HG02571 (cell line): ENCODE results near the gene BPGM.

Experiments used
- ATAC-seq: cut with Tn5 transposase; IDR thresholded peaks from one replicate; pipeline ENCODE4 v1.9.1; 2021; ENCODE audit warnings: mild to moderate bottlenecking, moderate library complexity; ENCODE audit not compliant: unreplicated experiment

BPGM gene

DNA sequence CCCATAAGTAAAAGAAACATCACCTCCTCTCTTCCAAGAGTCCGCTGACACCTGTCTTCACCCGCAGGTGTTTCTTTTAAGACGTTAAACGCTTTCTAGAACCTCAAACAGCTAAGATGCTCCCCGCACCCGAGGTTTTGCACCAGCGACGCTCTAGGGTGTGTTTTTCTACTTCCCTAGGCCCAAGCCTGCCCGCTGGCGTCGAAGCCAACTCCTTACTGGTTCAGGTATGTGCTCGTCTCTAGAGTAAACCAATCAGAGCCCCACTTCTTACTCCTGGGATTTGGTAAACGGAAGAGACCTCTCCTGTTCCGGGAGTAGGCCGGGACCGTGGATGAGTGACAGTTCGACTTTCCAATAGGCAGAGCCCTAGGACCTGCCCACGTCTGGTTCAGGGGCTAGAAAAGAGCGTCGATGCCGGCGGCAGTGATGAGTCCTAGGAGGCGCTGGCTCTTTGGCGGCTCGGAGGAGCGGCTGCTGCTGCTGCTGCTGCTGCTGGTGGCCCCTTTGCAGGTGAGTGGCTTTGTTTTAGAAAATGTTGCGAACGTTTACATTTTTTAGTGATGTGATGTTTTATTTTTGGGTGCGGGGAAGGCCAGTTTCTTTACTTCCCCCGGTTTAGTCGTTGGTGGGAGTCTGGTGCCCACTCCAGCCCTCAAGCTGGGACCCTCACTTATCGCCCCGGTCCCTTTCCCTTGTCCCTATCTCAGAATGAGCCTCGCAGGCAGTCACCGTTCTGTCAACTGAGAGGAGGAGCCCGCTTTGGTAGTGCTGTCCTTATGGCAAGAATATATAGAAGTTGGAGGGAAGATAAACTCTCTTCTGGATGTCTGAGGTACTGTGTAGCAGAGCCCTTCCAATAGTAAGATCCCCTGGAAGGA lies at the start of gene BPGM:
TSS of gene BPGM (plus strand) at position 429 of the 881 bp plus-strand sequence. CDS start 14,655 bp downstream, outside the sequence.
- peak; percentile 99 for ATAC-seq

- ATAC-seq: no peak
These were observed 47.3 kb upstream of the BPGM start for GRCh38 chr7:134599371-134599770.

DNA sequence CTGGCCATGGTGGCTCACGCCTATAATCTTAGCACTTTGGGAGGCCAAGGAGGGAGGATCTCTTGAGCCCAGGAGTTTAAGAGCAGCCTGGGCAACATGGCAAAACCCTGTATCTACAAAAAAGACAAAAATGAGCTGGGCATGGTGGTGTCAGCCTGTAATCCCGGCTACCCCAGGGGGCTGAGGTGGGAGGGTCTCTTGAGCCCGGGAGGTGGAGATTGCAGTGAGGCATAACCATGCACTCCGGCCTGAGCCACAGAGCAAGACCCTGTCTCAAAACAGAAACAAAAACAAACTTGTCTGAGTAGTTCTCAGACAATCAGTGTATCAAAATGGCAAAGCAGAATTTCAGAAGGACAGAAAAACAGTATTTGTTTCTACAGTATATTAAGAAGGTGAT lies 45.2 kb upstream of the BPGM start:
- ATAC-seq: no peak

GRCh38 chr7:134602881-134603451 lies 43.7 kb upstream of the BPGM start:
- ATAC-seq: no peak

- ATAC-seq: peak; percentile 80
These were observed 40.4 kb upstream of the BPGM start for GRCh38 chr7:134605978-134606923.

GRCh38 chr7:134611611-134612151 lies 35.0 kb upstream of the BPGM start:
- no peak for ATAC-seq

- no peak for ATAC-seq
These were observed 34.5 kb upstream of the BPGM start for GRCh38 chr7:134612197-134612596.

DNA sequence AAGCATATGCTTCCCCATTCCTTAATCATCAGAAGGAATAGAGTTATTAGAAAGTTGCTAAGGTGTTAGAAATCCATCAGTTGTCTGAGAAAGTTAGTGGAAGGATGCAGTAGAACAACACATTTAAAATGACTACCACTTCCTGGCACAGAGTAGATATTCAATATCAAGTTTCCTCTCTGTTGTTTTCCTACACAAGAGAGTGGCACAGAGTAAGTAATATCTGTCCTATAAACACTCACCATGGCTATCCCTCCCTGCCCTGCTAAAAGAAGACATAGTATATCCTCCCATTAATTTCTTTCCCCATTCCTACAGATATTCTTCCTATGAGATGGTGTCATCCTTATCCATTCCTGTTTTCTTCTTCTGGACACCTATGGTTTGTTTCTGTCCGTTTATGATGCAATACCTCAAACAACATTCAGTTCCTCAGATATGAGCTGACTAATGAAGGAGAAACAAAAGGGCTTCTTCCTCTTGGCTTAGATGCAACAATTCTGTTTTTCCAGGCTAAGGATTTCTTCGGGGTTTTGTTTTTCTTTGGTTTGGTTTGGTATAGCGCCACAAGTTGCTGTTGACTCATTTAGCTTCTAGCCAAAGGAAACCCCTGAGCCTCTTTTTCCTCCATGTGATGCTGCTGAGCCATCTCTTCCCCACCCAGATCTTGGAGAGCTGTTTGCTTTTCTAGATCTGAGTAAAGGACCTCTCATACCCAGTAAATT lies 32.9 kb upstream of the BPGM start:
- no peak for ATAC-seq

DNA sequence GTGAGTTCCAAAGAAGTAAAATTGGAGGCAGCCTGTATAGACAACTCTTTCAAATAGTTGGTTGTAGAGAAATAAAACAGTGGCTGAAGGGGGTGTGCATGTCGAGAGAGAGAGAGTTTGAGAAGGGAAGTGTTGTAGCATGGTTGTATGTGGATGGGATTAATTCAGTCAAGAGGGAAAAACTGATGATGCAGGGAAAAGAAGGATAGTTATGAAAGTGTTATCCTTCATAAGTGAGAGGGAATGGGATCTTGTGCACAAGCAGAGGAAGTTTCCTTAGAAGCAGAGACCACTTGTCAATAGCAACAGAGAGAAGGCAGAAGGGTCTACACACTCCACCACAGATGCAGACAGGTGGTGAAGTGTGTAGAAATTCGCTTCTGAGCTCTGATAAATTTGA lies 30.0 kb upstream of the BPGM start:
- ATAC-seq: no peak

DNA sequence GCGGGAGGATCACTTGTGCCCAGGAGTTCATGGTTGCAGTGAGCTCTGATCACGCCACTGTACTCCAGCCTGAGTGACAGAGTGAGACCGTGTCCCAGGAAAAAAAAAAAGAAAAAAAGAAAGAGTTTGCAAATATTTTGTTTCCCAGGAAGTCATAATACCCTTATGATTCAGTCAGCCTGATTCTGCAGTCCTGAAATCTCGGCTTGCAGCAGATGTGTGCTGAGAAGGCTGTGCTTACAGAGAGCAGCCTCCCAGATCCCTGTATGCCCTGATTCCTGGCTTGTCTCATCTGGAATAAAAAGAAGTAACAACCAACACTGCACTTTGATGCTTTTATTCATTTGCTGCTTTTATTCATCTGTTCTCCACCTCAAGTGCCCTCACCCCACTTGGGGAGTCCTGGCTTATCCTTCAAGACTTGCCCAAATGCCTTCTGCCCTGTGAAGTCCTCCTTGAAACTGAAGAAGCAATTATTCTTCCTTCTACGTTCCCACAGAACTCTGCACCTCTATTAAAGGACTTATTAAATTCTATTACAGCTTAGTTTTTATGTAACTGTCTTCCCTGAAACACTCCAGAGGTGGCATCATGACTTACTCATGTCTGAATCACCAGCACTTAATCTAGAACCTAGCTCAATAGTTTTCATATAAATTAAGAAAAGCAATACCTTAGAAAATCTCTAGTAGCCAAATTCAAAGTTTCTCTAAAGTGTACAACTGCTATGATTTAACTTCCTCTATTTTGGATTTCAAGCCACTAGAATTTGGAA lies 27.7 kb upstream of the BPGM start:
- no peak for ATAC-seq

GRCh38 chr7:134619627-134620331 lies 26.9 kb upstream of the BPGM start:
- no peak for ATAC-seq

DNA sequence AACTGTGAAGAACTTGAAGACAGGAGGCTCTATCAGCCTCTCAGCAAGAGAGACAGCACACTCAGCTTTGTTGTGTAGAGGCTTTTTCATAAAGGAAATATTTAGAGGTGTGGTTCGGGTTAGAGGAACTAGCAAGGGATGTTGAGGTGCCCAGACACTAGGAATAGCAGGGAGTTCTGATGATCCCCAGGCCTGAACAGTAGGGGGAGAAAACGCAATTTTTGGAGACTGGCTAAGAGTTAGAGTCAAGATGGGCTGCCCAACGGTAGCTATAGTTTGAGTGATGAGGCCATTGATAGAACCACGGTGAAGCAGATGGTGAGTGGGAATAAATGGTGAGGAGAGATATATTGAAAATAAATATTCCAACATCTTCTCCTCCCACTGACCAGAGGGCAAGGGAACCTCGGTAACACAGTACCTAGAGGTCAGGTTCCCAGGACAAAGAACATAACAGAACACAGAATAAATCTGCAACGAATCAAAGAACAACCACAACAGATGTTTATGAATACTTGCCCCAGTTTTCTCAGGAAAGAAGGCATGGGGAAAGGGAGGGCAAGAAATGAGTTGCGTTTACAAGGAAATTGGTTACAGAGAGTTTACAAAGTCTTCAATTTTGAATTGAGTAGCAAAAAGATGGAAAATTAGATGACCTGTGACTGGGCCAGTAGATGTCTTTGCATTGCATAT lies 24.2 kb upstream of the BPGM start:
- ATAC-seq: no peak

DNA sequence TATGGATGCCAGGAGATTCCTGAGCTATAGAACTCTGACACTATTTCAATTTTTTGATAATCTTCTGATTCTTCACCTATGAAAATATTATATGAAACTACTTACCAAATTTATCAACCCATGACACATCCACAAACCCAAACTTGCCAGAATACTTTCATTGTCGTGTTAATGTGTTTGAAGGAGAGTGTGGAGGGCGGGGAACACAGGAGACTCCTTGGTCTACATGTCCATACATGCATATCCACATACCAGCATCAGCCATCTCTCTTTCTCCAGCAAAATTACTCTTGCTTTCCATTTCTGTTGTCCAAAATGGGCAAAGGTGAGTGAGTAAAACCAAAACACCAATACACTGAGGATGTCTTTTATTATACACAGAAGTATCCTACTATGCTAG lies 23.5 kb upstream of the BPGM start:
- no peak for ATAC-seq

GRCh38 chr7:134625550-134625949 lies 21.1 kb upstream of the BPGM start:
- ATAC-seq: no peak

- ATAC-seq: no peak
These were observed 19.4 kb upstream of the BPGM start for GRCh38 chr7:134627109-134627774.

DNA sequence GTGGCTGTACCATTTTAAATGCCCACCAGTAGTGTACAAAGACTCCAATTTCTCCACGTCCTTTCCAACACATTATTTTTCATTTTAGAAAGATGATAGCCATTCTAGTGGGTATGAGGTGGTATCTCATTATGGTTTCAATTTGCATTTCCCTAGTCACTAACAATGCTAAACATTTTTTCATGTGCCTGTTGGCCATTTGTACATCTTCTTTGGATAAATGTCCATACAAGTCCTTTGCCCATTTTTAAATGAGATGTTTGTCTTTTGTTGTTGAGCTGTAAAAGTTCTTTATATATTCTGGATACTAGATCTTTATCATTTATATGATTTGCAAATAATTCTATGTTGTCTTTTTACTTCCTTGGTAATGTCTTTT lies 18.9 kb upstream of the BPGM start:
- no peak for ATAC-seq

DNA sequence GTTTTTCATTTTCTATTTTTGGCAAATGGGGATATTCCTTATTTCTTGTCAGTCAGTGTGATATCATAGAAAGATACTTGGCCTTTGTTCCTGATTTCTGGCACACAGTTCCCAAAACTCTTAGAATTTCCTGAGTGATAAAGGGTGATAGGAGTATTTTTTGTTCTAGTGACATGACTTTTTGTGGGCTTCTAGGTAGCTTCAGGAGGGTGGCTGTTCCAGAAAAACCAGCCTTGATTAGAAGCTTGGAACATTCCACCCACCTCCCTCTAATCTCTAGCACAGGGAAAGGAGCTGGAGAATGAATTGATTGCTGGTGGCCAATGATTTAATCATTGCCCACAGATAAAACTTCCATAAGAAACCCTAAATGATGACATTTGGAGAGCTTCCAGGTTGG lies 17.2 kb upstream of the BPGM start:
- ATAC-seq: no peak

GRCh38 chr7:134630237-134630636 lies 16.4 kb upstream of the BPGM start:
- ATAC-seq: no peak
